HepG2 (cell line): ENCODE data around the gene CD44. TPM values are rescaled to one million over a fixed set of nuclear protein-coding genes. Genes with fewer than 3 reads are reported as not detected.

Experiments
- ATAC-seq: fragments of 200-7000 bp; cut with Tn5 transposase; 3 replicates; pipeline ENCODE4 v1.9.1; 2020; ENCODE audit warnings: mild to moderate bottlenecking, moderate library complexity
- BruUV-seq: library from RNA; stranded (reverse); fragments of 400-500 nt; replicated peaks from 2 replicates; lab custom pipeline; 2021; lab: Mats Ljungman, UMichigan
- CTCF ChIA-PET: fragments of 300-600 bp; formaldehyde crosslinking; extraction: SDS; loops from one replicate; lab custom pipeline; 2021; ENCODE audit warnings: low total read pairs, inconsistent platforms, low intra/inter-chr PET ratio; lab: Yijun Ruan, JAX
- POLR2A ChIA-PET: fragments of 350-600 bp; sonication (Branson Sonifier 250); formaldehyde crosslinking; loops from one replicate; lab custom pipeline; 2020; ENCODE audit warnings: antibody characterized with exemption, inconsistent platforms; lab: Yijun Ruan, JAX
- DNase-seq: peaks from one replicate; pipeline ENCODE4 v3.0.0-alpha.2; 2015; ENCODE audit warnings: low spot score
- FAIRE-seq: peaks from 3 replicates; lab custom pipeline; 2011; peaks lifted over from hg19 to GRCh38; lab: Jason Lieb, UNC
- H2AFZ ChIP-seq: one replicate; pipeline ENCODE4 v1.6.1; 2011; ENCODE audit warnings: low read length, inconsistent platforms
- H3K27ac ChIP-seq: fragments of 300-600 bp; 3 replicates; pipeline ENCODE4 v1.8.0; 2011; ENCODE audit warnings: mixed run types, mild to moderate bottlenecking, mixed read lengths, low read length, inconsistent platforms; ENCODE audit not compliant: insufficient read depth; ENCODE audit errors: extremely low read length
- H3K27me3 ChIP-seq, 2 experiments: fragments of 200-600 bp in 1 of 2; 2 replicates in 1 of 2; 3 replicates in 1 of 2; pipeline versions ENCODE4 v1.6.0 to v1.8.0; 2011; ENCODE audit warnings: low read length in 2 of 2, mild to moderate bottlenecking in 2 of 2, moderate library complexity in 2 of 2, inconsistent platforms in 1 of 2; ENCODE audit not compliant: insufficient read depth in 2 of 2, control insufficient read depth in 1 of 2
- H3K36me3 ChIP-seq, 2 experiments: fragments of 200-600 bp in 1 of 2; replicated peaks in 1 of 2; 2 replicates in 1 of 2; 3 replicates in 1 of 2; pipeline versions ENCODE4 v1.5.1 to v1.8.0; 2011; ENCODE audit warnings: low read length in 2 of 2, inconsistent platforms in 1 of 2; ENCODE audit not compliant: insufficient read depth in 2 of 2, control insufficient read depth in 1 of 2
- H3K4me1 ChIP-seq: 2 replicates; pipeline ENCODE4 v1.5.1; 2012; ENCODE audit warnings: low read length, inconsistent platforms; ENCODE audit not compliant: insufficient read depth
- H3K4me2 ChIP-seq: 2 replicates; pipeline ENCODE4 v1.6.0; 2011; ENCODE audit warnings: low read depth, low read length, inconsistent platforms
- H3K4me3 ChIP-seq, 3 experiments: fragments of 200-600 bp in 1 of 3; sonication (generic), shearing (Covaris generic) in 1 of 3; replicated peaks in 1 of 3; 2 replicates each; pipeline ENCODE4 v1.5.1; 2011 to 2016; ENCODE audit warnings: low read length in 3 of 3, inconsistent platforms in 2 of 3, low read depth in 2 of 3, mild to moderate bottlenecking in 2 of 3, control low read depth in 1 of 3, mixed read lengths in 1 of 3; ENCODE audit not compliant: insufficient read depth in 1 of 3
- H3K79me2 ChIP-seq: one replicate; pipeline ENCODE4 v1.6.1; 2011; ENCODE audit warnings: low read length, inconsistent platforms; ENCODE audit not compliant: insufficient read depth
- H3K9ac ChIP-seq: 2 replicates; pipeline ENCODE4 v1.6.0; 2011; ENCODE audit warnings: mild to moderate bottlenecking, low read depth, low read length, inconsistent platforms; ENCODE audit not compliant: insufficient read depth
- H3K9me3 ChIP-seq: 2 replicates; pipeline ENCODE4 v1.5.1; 2012; ENCODE audit warnings: mild to moderate bottlenecking, low read length
- H4K20me1 ChIP-seq: 2 replicates; pipeline ENCODE4 v1.6.0; 2011; ENCODE audit warnings: inconsistent platforms, mild to moderate bottlenecking, low read length, moderate library complexity; ENCODE audit not compliant: insufficient read depth
- GATA4 ChIP-seq: sonication (generic); IDR thresholded peaks from 2 replicates; pipeline ENCODE4 v1.6.1; 2016; ENCODE audit warnings: antibody characterized with exemption, low read depth, borderline replicate concordance
- PTBP1 ChIP-seq: fragments of 200-400 bp; formaldehyde crosslinking; IDR thresholded peaks from 2 replicates; pipeline ENCODE4 v1.6.1; 2018; ENCODE audit warnings: low read length, low read depth; ENCODE audit not compliant: poor library complexity, severe bottlenecking
- SUZ12 ChIP-seq: fragments of 150-350 bp; IDR thresholded peaks from 2 replicates; pipeline ENCODE4 v1.6.1; 2014; ENCODE audit warnings: low read depth, low read length
- TBX2 ChIP-seq: sonication (generic); formaldehyde crosslinking; IDR thresholded peaks from 2 replicates; pipeline ENCODE4 v1.5.0; 2020; ENCODE audit warnings: missing genetic modification reagents, mild to moderate bottlenecking, borderline replicate concordance
- YEATS2 ChIP-seq: sonication (generic); formaldehyde crosslinking; IDR thresholded peaks from 2 replicates; pipeline ENCODE4 v1.4.0; 2020; ENCODE audit warnings: missing genetic modification reagents, borderline replicate concordance
- ZFP37 ChIP-seq: sonication (generic); formaldehyde crosslinking; IDR thresholded peaks from 2 replicates; pipeline ENCODE4 v1.4.0; 2020; ENCODE audit warnings: missing genetic modification reagents, borderline replicate concordance
- ZNF333 ChIP-seq: sonication (generic); formaldehyde crosslinking; IDR thresholded peaks from 2 replicates; pipeline ENCODE4 v1.4.0; 2020; ENCODE audit warnings: mild to moderate bottlenecking, missing genetic modification reagents, borderline replicate concordance
- ZNF33A ChIP-seq: sonication (generic); formaldehyde crosslinking; IDR thresholded peaks from 2 replicates; pipeline ENCODE4 v1.5.1; 2020; ENCODE audit warnings: missing genetic modification reagents, mild to moderate bottlenecking, moderate library complexity, borderline replicate concordance
- ZNF432 ChIP-seq: sonication (generic); formaldehyde crosslinking; IDR thresholded peaks from 2 replicates; pipeline ENCODE4 v1.5.0; 2020; ENCODE audit warnings: missing genetic modification reagents, mild to moderate bottlenecking, borderline replicate concordance
- WGBS: methylation state at CpG from one replicate; pipeline ENCODE4 v1.1.6; 2017; ENCODE audit warnings: low lambda C conversion rate; 5-methylcytosine and 5-hydroxymethylcytosine counted together
- in situ Hi-C: cut with HindIII; loops from 2 replicates; pipeline ENCODE4 v1.10.0; 2017; ENCODE audit warnings: low pct_unique_long_range_greater_than_20kb; ENCODE audit not compliant: extremely low pct_ligation_motif_present
- intact Hi-C: fragments of 100-400 bp; cut with micrococcal nuclease; formaldehyde crosslinking; loops from one replicate; pipeline ENCODE4 v1.10.0; 2022; ENCODE audit not compliant: unreplicated experiment
- polyA plus RNA-seq, 8 experiments: library from polyadenylated mRNA; depleted of rRNA in 3 of 8; stranded (reverse) in 7 of 8; unstranded in 1 of 8; fragments of >200 nt; fragmentation: Illumina TruSeq in 4 of 8; extraction: Trizol in 4 of 8; gene quantifications; 2 replicates each; pipeline versions ENCODE4 v1.2.1 to v1.2.3, GENCODE V29; 2011 to 2016; ENCODE audit warnings: low read depth in 4 of 8, missing spikeins in 1 of 8, mixed read lengths in 1 of 8; ENCODE audit not compliant: insufficient read depth in 1 of 8
- total RNA-seq, 5 experiments: library from RNA; depleted of rRNA; stranded (reverse); fragments of >200 nt; fragmentation: Illumina TruSeq; extraction: Trizol; gene quantifications; 2 replicates each; pipeline ENCODE4 v1.2.3, GENCODE V29; 2016; ENCODE audit warnings: low read depth in 1 of 5
- TF ChIP-seq, protein P1 (sequence below): sonication (generic); formaldehyde crosslinking; IDR thresholded peaks from 2 replicates; pipeline ENCODE4 v1.5.1; 2020; ENCODE audit warnings: missing genetic modification reagents, mild to moderate bottlenecking, borderline replicate concordance
- TF ChIP-seq, protein P2 (sequence below): IDR thresholded peaks from 2 replicates; pipeline ENCODE4 v1.6.1; 2016; ENCODE audit warnings: missing genetic modification reagents, missing compliant biosample characterization

CD44 gene
- total and polyA plus RNA-seq, 2 of the 13 experiments (the other 11 are each of a cell fraction or from before 2014, with no cell fraction given): 0.02 to 0.11 TPM

DNA sequence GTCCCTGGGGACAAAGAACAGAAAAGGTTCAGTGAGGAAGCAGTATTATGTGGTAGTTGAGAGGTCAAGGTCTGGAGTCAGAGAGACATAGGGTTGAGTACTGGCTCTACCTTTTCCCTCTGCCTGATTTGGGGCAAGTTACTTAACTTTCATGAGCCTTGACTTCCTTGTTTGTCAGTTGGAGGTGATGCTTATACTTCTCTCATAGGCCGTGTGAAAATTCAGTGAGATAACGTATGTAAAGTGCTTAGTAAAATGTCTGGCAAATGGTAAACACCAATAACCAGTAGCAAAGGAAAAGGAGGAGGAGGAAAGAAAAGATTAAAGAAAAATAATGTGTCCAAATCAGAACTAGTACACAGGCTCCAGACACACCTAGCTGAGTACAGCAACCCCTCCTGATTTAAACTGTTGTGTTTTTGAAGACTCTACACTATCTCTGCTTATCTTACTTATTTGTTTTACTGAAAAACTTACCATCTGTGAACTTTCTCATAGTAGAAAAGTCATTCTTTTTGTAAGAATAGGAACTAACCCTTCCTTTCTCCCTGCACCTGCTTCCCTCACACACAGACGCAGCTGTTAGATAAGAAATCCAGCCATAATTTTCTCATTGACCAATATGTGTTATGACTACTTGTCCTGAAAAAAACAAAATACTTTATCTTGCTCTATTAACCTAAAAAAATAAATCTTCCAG, 126.9 kb downstream of the CD44 start:
- H3K9ac ChIP-seq: no peak overlapping the region
- POLR2A ChIA-PET: no interaction called here
- no peaks in the 10 kb centered on the region for H4K20me1 ChIP-seq
- H3K36me3 ChIP-seq: 0 out of 5 replicates have a peak, but pooled peaks cover 0 to 5% of the 10 kb centered on the region in 2 experiments
- in situ Hi-C loops: no loop called here
- 95% methylated on average over 3 of the region's 3 CpGs for WGBS
- DNase-seq: no peak
- TF ChIP-seq SUZ12 (no peak), PTBP1 (no peak)
- no peak overlapping the region for H2AFZ ChIP-seq
- H3K27ac ChIP-seq: no peak overlapping the region
- H3K4me2 ChIP-seq: no peak overlapping the region
- no peak overlapping the region for H3K4me3 ChIP-seq
- no peak for ATAC-seq
- H3K9me3 ChIP-seq: no peaks in the 10 kb centered on the region
- FAIRE-seq: no peak
- H3K4me1 ChIP-seq: no peaks in the 10 kb centered on the region
- intact Hi-C loops: no loop called here
- no peaks in the 10 kb centered on the region for H3K27me3 ChIP-seq
- BruUV-seq: no TSS peak
- no peaks in the 10 kb centered on the region for H3K79me2 ChIP-seq
- CTCF ChIA-PET: no interaction called here

DNA sequence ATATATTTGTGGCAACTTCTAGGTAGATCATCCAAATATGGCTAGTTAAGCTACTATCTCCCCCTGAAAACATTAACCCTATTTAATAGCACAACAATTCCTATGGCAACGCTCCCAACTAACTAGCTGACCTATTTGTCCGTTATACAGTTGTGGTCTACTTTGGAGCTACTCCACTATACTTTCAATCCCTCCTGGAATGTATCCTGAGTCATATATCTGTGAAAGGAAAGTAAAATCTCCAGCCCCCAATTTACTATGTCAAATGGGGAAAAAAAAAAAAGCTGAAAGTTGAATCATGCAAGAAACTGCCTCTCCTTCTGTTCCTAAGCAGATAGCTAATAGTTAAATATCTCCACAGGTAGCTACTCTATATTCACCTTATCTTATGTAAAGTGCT, 128.5 kb downstream of the CD44 start:
- in situ Hi-C loops: no loop called here
- ATAC-seq (no peak), FAIRE-seq (no peak)

More for the DNA sequence above, 128.5 kb downstream of the CD44 start:
- no TSS peak for BruUV-seq
- H3K27me3 ChIP-seq: no peaks in the 10 kb centered on the region
- no peak for DNase-seq
- no peaks in the 10 kb centered on the region for H3K9me3 ChIP-seq
- H3K4me3 ChIP-seq: no peak overlapping the region
- no peak overlapping the region for H3K9ac ChIP-seq
- ChIA-PET POLR2A (no interaction called here), CTCF (no interaction called here)
- H2AFZ ChIP-seq: no peak overlapping the region
- H3K4me2 ChIP-seq: no peak overlapping the region
- no peak for TF ChIP-seq ZNF33A
- no peak for TF ChIP-seq ZNF432
- TF ChIP-seq TBX2 (CRISPR knock-in tag): no peak
- TF ChIP-seq, protein P1, sequence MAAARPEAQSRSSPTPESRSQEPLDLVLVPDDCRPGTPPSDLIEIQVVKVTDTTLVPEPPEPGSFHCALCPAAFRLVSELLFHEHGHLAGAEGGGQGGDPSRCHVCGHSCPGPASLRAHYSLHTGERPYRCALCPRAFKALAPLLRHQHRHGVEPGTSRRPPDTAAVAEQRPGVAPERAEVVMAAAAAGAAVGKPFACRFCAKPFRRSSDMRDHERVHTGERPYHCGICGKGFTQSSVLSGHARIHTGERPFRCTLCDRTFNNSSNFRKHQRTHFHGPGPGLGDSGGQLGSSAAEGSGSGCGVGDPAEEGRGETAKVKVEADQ (CRISPR knock-in tag): no peak
- no peak for TF ChIP-seq YEATS2 (CRISPR knock-in tag)
- TF ChIP-seq GATA4: no peak
- TF ChIP-seq ZFP37 (CRISPR knock-in tag): no peak
- TF ChIP-seq, protein P2, sequence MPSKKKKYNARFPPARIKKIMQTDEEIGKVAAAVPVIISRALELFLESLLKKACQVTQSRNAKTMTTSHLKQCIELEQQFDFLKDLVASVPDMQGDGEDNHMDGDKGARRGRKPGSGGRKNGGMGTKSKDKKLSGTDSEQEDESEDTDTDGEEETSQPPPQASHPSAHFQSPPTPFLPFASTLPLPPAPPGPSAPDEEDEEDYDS: no peak
- TF ChIP-seq ZNF333 (CRISPR knock-in tag): no peak
- peaks cover 0 to 8% of the 10 kb centered on the region in 2 experiments; a peak in 1 of 5 replicates for H3K36me3 ChIP-seq
- no peak overlapping the region for H3K27ac ChIP-seq
- WGBS: 95% methylated on average over 2 of the region's 2 CpGs
- intact Hi-C loops: no loop called here
- no peaks in the 10 kb centered on the region for H3K79me2 ChIP-seq
- H3K4me1 ChIP-seq: no peaks in the 10 kb centered on the region
- H4K20me1 ChIP-seq: no peaks in the 10 kb centered on the region
